Cardiac septum (tissue), 1 donor: Measurements from ENCODE around the gene APBB2. TPM values are rescaled to one million over a fixed set of nuclear protein-coding genes. Genes with fewer than 3 reads are reported as not detected.
"Not testable (repeated sequence)": the region's sequence is repeated elsewhere in the genome, so short reads cannot be mapped to it uniquely, and the experiment has no call there.

ENCODE experiments used
- DNase-seq: peaks from one replicate; pipeline ENCODE4 v3.0.0-alpha.2; 2020; ENCODE audit warnings: low spot score
- intact Hi-C: fragments of 100-400 bp; cut with DNase I; formaldehyde crosslinking; loops from one replicate; pipeline ENCODE4 v1.14.0; 2022
- total RNA-seq: library from RNA; stranded (reverse); fragmentation: NEBNext Ultra II Directional; extraction: Animal tissue kit (Norgen Biotek cat#: 25700); gene quantifications from one replicate; pipeline ENCODE4 v1.2.1, GENCODE V29; 2021
- donor health status: DM: no; HTN: no; CAD: no.

The APBB2 gene
- total RNA-seq, 1 donor from 2014 or later: 35.2 TPM

- intact Hi-C loops: no loop called here
- no peak for DNase-seq
Observed at GRCh38 chr4:40909363-40909876, 304.9 kb downstream of the APBB2 start.

DNA sequence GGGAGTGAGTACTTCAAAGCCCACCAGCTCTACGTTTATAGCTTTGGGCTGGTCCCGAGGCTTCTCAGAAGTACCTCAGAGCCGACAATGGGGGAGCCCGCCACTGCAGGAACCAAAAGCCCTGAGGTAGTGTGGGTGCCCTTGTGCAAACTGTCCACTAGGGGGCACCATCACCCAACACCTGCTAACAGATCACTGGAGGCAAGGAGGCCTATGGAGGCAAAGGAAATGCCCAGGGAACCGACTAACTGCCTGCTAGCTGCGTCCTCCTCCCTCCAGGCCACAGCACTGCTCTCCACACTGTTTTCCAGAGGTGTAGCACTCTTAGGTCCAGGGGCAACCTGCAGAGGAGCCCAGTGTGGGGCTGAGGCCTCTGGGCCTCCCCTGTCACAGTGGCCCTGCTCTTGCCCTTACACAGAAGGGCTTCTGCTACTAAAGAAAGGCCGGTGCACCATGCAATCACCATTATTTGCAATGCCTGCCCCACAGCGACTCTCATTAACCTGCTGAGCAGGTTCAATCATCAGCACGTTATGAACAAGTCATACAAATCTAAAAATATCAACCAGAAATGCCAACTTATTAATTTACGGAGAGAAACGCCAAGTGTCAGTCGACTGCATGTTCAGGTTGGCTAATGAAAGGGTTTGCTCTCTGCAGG lies 305.5 kb downstream of the APBB2 start:
- DNase-seq: peak; percentile 81
- intact Hi-C loops: no loop called here

GRCh38 chr4:40908297-40908696 lies 306.0 kb downstream of the APBB2 start:
- DNase-seq: no peak
- intact Hi-C loops: no loop called here

DNA sequence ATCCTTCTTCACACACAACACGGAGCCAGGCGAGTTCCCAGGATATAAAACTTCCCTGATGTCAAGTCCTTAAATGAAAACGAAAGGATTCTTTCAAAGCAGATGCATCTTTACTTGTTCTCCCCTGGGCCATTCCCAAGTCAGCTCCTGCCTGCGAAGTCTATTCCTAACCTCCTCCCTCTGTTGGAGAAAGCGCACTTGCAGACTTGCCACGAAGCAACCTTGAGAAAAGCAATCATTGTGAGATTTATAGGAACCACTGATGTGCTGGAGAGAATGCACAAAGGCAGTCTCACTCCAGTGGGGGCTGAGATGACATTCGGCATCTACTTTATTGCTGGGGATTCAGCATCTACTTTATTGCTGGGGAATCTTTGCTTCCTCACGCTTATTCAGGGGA lies 308.9 kb downstream of the APBB2 start:
- intact Hi-C loops: no loop called here
- no peak for DNase-seq

GRCh38 chr4:40900531-40900930 lies 313.8 kb downstream of the APBB2 start:
- DNase-seq, intact Hi-C loops: not testable (repeated sequence)

- no peak for DNase-seq
- intact Hi-C loops: loop anchor here (5.0 kb wide), 2 partner anchors 55 to 160 kb away; no protein-coding TSS in a partner anchor
Observed at GRCh38 chr4:40897557-40898203, 316.7 kb downstream of the APBB2 start.

DNA sequence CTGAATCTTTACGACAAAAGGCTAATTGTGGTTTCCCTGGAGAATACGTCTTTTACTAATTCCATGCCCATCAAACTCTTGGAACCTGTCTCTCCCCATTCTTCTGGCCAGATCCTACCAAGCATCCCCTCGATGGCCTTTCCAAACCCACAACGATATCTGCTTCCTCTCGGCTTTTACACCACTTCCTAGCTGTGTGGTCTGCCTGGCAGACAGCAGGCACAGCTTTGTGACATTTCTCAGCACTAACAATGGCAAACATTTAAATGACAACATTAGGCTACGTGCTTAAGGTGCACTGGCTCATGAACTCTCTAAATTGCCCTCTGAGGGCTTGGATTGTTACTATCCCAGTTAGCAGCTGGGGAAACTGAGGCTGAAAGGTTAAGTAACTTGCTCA lies 323.6 kb downstream of the APBB2 start:
- DNase-seq: no peak
- intact Hi-C loops: no loop called here

- DNase-seq: no peak
- intact Hi-C loops: no loop called here
Observed at GRCh38 chr4:40890199-40890598, 324.1 kb downstream of the APBB2 start.

GRCh38 chr4:40888933-40889332 lies 325.4 kb downstream of the APBB2 start:
- DNase-seq: no peak
- intact Hi-C loops: no loop called here

- intact Hi-C loops: no loop called here
- no peak for DNase-seq
Observed at GRCh38 chr4:40887764-40888131, 326.6 kb downstream of the APBB2 start.

DNA sequence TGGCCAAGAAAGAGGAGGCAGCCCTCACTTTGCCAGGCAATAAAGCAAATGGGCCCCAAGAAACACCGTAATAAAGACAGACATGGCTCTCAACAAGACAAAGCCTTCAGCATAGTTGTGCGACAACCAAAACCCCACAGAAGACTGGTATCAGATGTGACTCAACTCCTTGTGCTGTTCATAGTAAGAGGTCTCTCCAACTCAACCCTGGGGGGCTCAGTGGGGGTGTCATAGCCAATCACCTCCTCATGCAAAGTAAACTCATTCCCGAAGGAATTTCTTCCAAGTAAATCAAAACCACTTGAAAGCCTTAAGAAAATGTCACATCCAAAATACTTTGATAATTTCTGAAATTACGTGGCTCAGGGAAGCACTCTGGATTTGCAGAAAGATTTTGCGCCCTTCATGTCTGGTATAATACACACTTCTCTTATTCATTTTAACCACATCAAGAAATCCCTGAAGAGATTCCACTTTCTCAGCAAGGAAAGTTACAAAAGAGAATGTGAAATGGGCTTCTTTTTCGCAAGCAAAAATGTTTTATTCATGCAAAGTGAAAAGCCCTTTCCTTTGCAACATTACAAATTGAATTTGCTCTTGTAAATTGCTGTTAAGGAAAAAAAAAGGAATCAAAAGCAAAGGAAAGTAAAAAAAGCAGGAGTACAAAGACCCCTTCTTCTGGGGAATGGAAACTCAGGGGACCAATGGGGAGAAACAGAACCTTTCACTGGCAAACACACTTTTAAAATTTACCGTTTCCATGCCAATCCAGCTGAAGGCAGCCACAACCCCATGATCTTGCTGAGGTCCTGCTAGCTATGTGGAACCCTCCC lies 327.2 kb downstream of the APBB2 start:
- intact Hi-C loops: no loop called here
- DNase-seq: no peak

- intact Hi-C loops: no loop called here
Observed at GRCh38 chr4:40881851-40882250, 332.5 kb downstream of the APBB2 start.

DNA sequence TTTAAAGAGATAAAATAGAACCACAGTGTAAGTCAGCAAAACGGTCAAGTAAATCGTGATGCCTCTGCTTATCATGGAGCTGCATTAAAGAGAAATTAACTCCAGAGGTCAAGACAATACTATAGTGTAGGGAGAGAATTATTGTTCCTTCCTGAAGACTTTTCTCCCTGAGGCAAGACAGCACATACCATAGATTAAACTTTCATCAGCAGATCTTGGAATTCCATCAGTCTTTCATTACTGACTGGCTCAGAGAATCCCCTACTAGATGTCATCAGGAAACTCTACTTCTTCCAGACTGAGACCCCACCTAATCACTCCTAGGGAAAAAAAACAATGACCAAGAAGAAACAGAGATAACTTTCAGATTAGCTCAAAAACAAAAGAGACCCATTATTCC lies 333.2 kb downstream of the APBB2 start:
- DNase-seq: no peak
- intact Hi-C loops: no loop called here

More at GRCh38 chr4:40881851-40882250, 332.5 kb downstream of the APBB2 start:
- no peak for DNase-seq

DNA sequence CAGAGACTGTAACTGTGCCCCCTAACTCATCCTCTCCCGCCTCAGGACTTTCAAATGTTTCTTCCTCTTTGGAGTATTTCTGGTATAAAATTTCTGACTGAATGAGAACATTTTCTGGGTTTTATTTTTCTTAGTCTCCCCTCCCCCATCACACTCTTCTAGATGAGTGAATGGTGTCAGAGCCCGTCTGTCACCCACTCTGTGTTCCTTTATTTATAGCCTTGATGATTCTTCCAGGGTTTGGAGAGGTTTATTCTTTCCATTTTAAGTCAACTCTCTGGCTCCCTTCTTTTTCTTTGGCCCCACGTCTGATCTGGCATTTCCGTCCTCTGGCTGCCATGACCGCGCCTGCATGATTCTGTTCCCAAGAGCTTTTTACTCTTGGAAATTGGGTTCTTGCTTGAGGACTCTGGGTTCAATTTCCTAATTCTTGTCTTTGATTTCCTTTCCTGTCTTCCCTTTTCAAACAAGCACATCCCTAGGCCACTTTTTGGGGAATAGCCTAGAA lies 335.7 kb downstream of the APBB2 start:
- DNase-seq: no peak
- intact Hi-C loops: no loop called here

DNA sequence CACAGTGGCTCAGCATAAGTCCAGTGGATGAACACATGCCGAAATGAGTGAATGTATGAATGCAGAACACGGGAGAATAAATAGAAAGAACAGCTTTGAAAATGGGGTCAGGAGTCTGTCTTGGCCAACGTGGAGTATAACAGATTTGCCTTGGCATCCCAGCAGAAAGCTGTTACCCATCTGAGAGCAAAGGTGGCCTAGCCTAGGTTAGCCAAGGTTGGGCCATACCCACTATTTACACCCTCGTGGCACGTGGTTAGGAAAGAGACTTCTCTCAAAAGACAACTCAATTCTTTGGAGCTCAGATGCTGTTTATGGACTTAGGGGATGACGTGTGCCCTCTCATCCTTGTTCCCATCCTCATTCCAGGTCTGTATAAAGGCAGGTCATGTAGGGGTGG lies 337.3 kb downstream of the APBB2 start:
- intact Hi-C loops: no loop called here
- DNase-seq: no peak

- intact Hi-C loops: no loop called here
Observed at GRCh38 chr4:40875507-40876150, 338.7 kb downstream of the APBB2 start.

GRCh38 chr4:40874901-40875300 lies 339.4 kb downstream of the APBB2 start:
- intact Hi-C loops: no loop called here
- no peak for DNase-seq

More at GRCh38 chr4:40875507-40876150, 338.7 kb downstream of the APBB2 start:
- DNase-seq: no peak

GRCh38 chr4:40874331-40874730 lies 340.0 kb downstream of the APBB2 start:
- DNase-seq: no peak
- intact Hi-C loops: no loop called here

- intact Hi-C loops: no loop called here
- DNase-seq: no peak
Observed at GRCh38 chr4:40871695-40872250, 342.6 kb downstream of the APBB2 start.
